Stimulated activated CD4-positive, alpha-beta T cell treated with anti-CD3 and anti-CD28 coated beads, TNF-alpha, amount 100 ng/mL, for 24 hours (primary cell): ENCODE measurements around the gene RNF14.
"Not testable (repeated sequence)": the region's sequence is repeated elsewhere in the genome, so short reads cannot be mapped to it uniquely, and the experiment has no call there.

Source experiments
- DNase-seq, 3 experiments: peaks; one replicate each; pipeline ENCODE4 v3.0.0-alpha.2; 2020; ENCODE audit warnings: low read depth in 3 of 3

Gene RNF14

DNA sequence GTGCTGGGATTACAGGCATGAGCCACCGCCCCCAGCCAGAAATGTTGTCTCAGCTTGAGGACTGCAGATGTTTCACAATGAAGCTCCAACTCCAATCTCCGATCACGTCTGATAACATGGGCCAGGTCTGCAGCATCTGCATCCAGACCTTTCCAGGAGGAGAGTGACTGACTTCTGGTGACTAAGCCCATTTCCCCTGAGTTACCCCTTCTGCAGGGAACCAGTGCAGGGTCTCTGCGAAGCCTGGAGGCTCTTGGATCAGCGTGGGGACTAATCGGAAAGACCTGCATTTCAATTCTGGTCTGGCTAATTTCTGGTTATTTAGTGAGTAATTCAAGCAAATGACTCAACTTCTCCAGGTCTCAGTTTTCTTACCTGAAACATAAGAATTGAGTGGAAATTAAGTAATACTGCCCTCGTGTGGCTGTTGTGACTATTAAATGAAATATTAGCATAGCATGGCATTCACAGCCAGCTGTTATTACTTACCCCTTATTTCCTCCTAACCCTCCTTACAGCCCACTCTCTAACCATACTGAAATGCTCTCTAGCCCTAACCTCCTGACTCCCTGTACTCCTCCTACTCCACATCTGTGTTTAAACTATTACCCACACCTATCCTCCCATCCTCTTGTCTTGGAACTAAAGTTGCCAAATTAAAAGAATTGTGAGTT is 46.1 kb downstream of the RNF14 start:
- peak in 2 of 3 experiments; percentile 52 to 62 for DNase-seq

DNA sequence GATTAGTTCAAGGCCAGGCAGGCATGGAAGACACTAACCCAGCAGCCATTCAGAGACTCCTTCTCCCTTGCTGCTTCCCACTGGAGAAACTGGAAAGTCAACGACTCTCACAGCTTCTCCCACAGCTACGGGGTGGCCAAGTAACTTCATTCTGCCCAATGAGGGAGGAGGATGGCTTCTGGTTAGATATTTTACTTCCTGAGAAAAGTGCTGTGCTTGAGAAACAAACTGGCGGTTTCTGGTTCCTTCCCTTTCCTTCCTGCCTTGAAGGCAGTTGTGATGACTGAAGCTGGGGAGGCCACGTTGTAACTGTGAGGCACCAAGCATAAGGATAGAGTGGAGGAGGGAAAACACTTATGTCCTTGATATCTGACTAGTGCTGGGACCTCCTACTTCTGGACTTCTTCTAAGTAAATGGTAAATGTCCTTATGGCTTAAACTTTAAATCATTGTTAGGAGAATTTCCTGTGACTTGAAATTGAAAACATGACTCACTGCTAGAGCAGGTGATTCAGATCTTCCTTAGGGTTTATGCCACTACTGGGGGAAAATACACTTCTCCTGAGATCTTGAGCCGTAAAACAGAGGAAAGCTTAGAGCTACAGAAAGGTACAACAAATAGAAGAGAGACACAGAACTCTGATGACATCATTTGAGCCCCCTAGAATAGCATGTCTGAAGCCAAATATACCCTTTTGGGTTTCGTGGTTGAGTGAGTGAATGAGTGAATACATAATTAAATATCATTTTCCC is 47.1 kb downstream of the RNF14 start:
- DNase-seq = peak in 1 of 3 experiments; percentile 33

DNA sequence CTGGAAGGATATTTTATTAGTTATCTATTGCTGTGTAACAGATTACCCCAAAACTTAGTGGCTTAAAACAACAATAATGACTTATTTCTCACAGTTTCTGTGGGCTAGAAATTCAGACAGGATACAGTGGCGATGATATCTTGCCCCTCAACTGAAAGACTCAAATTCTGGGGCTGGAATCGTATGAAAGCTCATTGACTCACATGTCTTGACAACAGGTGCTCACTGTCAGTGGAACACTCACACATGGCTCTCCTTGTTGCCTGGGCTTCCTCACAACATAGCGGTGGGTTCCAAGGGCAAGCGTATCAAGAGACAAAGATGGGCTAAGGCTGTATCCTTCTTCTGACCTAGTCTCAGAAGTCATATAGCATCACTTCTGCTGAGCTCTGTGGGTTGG is 47.7 kb downstream of the RNF14 start:
- DNase-seq = peak in 2 of 3 experiments; percentile 46 to 51

DNA sequence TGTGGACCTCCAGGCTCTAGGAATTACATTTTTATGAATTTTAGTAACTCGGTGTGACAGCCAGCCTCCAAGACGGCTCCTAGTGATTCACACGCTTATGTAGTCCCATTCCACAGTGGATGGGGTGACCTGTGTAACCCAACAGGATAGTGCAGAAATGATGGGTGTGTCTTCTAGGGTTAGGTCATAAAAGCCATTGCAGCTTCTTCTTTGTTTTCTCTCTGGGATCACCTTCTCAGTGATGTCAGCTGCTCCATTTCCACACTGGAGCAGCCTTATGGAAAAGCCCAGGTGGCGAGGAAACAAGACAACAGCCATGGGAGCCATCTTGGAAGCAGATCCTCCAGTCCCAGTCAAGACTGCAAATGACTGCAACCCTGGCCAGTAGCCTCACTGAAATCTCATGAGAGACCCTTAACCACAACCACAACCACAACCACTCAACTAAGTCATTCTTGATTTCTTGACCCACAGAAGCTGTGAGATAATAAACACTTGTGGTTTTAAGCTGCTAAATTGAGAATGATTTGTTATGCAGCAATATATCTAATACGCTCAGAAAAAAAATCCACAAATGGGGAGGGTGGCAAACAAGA is 49.0 kb downstream of the RNF14 start:
- DNase-seq = no peak

DNA sequence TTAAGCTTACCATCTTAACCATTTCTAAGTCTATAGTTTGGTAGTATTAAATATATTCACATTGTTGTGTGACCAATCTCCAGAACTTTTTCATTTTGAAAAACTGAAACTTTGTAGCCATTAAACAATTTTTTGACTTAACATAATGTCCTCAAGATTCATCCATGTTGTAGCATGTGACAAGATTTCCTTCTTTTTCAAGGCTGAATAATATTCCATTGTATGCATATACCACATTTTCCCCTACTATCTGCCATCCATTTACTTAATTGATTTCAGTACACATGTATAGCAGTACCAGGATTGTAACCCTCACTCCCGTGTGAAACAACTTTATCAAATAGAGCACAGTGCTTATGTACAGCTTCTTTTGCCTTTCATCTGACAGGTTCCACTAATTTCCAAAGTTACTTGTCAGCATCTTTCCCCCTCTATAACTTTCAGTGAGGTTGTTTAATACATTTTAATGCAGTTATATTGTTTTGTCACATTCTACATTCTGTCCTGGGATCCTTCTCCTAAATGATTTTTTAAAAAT is 51.3 kb downstream of the RNF14 start:
- no peak for DNase-seq

DNA sequence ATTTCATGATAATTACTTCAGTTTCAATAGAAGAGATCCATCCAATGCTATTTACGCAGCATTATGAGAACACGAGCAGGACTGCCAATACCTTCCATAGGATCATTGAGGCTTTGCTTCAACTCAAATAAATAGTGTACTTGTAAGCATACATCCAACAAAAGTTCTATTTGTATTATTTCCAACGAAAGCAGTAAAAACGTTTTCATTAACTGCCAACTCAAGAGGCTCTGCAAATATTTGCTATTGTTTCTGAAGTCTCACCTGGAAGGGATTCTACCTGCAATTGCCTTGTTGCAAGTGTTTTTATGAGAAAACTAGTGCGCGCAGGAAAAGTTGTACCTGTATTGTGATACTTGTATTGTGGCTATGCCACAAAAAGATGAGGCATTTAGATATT is 54.9 kb downstream of the RNF14 start:
- DNase-seq = no peak

DNA sequence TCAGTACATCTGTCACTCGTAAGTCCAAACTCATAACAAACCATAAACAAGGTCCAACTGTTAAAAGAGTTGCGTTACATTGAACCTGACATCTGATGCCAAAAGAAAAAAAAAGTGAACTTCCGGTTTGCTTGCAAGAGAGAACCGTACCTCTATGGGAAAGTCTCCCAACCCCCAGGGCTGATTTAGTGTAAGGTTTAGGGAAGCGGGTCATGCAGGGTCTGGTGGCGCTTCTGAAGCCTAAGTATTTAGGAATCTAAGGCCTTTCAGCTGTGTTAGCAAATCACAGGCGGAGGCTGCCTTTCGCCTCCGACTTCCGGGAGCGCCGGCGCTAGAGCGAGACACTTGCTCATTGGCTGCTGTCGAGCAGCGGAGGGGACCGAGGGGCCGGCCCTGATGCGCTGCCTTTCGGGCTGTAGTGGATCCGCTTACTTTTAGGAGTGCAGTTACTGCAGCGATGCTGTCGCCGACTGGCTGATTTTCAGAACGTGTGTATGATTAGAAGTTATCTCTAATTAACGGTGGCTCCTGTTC is 55.9 kb downstream of the RNF14 start:
- DNase-seq = peak; percentile 75 to 85 (median 76)

DNA sequence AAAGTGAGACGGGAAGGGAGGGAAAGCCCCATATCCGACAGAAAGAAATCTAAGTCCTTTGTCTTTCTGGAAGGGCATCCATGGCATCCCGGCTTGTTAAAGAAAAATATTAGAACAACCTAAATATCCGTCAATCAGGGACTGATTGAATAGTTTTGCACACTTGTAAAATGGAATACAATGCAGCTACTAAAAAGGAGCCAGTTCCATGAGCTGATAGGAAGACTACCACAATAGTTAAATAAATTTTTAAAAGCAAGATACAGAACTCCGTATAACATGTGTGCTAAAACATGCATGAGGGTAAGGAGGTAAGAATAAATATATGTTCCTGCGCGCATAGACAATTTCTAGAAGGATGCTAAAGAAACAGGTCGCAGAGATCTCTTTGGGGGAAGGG is 56.7 kb downstream of the RNF14 start:
- no peak for DNase-seq

DNA sequence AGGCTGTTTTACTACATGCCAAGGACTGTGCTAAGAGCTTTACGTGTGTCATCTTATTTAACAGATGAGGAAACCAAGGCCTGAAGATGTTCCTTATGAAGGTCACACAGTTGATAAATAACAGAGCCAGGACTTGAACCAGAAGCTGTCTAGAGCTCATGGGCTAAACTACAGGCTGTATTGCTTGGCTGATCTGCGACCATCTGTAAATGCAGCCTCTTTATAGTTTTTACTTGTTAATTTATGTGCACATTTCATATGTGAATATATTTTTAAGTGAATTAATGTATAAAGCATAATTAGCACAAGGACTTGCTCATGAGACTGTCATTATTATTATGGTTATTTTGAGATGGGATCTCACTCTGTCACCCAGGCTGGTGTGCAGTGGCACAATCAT is 63.2 kb downstream of the RNF14 start:
- no peak for DNase-seq

DNA sequence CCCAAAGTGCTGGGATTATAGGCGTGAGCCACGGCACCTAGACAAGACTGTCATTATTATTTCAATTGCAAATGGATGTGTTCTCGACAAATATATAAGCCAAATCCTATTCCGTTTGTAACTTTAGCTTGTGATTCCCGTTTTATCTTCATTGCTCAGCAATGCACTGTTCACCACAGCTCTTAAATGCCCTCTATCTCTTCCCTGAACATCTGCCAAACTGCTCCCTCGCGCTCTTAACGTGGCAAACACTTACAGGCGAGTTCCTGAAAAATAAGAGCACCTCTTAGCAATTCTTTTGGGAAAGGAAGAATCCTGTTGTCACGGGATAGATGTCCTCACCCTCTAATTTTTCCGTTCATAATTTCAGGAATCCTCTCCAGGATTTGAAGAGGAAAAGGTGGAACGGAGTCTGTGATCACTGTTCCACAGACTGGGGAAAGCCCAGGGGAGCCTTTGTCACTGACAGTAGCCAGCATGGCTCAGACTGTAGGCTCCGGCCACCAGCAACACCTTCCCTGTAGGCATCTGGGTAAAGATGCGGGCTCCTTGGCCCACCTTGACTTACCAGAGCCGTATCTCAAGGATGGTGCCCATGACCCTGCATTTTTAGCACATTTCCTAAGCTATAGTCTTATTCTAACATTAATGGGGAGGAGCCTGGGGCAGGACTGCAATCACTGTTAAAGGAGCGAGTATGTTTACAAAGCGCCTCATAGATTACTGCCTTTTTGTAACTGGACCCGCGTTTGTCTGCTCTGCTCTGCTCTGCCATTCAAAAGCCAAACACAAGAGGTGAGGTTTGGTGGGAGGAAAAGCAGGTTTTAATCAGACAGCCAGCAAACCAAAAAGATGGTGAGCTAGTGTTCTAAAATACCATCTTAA is 64.1 kb downstream of the RNF14 start:
- no peak for DNase-seq

DNA sequence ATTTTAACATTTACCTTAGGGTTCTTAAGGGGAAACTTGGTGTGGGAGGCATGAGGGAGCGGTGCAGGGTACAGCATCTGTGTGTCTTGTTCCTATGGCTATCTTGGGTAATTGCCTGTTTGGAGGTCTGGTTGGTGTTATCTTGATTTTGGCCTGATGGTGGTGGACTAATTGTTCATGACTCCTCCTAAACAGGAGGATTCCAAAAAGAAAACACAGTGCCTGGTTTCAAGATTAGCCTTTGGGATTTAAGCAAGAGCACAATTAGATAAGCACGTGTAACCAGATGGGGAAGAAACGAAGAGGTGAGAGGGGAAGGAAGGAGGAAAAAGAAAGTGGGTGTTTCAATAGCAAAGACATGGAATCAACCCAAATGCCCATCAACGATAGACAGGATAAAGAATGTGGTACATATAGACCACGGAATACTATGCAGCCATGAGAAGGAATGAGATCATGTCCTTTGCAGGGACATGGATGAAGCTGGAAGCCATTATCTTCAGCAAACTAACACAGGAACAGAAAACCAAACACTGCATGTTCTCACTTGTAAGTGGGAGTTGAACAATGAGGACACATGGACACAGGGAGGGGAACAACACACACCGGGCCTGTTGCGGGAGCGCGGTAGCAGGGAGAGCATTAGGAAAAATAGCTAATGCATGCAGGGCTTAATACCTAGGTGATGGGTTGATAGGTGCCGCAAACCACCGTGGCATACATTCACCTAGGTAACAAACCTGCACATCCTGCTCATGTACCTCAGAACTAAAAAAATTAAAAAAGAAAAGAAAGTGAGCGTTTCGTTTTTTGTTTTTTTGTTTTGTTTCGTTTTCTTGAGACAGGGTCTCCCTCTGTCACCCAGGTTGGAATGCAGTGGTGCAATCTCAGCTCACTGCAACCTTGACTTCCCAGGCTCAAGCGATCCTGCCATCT is 65.0 kb downstream of the RNF14 start:
- DNase-seq = not testable (repeated sequence)

DNA sequence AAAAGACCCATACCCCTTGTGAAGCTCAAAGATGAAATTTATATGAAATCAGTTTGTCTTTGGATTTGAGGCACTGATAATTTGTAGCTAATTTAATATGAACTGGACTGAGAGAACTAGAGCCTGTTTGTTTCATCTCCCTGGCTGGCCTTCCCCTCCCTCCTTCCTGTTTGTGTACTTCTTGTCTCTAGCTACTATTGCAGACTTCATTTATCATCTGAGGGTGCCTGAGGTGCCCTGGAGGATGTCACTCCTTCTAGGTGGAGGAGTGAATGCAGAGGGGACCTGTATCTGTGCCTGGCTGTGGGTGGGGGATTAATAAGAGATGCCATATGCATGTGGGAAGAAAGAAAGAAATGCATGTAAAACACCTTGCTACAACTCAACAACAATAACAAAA is 66.1 kb downstream of the RNF14 start:
- no peak for DNase-seq

DNA sequence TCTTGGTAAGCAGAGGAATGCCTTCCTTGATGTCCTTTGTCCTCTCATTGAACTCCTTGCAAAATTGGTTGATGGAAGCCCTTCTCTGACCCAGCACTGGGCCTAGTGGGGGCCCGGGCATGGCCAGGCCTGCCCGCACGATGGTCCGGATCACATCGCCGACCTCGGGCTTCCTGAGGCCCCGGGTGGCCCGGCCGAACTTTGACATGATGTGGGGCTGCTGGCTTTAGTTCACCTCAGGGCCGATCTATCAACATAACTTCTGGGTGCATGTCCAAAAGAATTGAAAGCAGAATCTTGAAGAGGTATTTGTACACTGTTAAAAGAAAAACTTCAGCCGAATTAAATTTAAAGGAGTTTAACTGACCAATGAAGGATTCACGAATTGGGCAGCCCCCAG is 68.0 kb downstream of the RNF14 start:
- DNase-seq = no peak

DNA sequence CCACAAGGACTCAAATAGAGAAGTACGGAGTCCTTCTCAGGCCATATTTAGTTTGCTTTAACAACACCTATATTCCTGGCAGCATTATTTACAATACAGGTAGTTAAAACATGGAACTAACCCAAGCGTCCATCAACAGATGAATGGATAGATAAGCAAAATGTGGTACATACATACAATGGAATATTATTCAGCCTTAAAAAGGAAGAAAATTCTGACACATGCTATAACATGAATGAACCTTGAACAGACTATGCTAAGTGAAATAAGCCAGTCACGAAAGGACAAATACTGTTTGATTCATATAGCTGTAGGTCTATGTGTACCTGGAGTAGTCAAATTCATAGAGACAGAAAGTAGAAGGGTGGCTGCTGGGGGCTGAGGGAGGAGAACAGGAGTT is 68.7 kb downstream of the RNF14 start:
- not testable (repeated sequence) for DNase-seq

DNA sequence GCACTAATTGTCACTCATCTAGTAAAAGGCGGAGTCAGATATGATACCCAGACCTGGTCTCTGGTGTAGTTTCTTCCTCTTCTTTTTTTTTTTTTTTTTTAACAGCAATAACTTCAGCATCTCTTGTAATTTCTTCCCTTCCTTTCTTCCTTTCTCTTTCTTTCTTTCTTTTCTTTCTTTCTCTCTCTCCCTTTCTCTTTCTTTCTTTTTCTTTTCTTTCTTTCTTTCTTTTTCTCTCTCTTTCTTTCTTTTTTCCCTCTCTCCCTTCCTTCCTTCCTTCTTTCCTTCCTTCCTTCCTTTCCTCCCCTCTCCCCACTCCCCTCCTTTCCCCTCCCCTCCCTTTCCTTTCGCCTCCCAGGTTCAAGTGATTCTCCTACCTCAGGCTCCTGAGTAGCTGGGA is 69.8 kb downstream of the RNF14 start:
- no peak for DNase-seq
